Measurements from ENCODE around the gene LTBP3. TPM values are rescaled to one million over a fixed set of nuclear protein-coding genes. Genes with fewer than 3 reads are reported as not detected.

Gene LTBP3
- total and polyA plus RNA-seq, 9 of the 15 experiments (the other 6 are each of a cell fraction or from before 2014, with no cell fraction given), result 0.06 to 20.5 (median 4.8) TPM

DNA sequence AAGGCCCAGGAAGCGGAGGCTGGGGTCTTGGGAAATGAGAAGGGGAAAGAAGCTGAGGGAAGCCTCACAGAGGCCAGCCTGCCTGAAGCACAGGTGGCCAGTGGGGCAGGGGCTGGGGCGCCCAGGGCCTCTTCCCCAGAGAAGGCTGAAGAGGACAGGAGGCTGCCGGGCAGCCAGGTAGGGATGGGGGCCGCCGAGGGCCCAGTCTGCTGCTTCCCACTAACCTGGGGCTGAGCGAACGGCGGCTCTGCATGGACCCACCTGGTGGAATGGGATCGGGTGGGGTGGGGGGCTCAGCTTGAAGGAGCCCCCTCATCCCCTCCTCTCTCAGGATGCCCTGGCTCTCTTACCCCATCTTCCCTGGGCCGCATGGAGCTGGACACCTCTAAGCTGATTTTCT, 25.4 kb upstream of the LTBP3 start:
- peaks cover 79% of the 10 kb centered on the region; the same call in 2 of the 3 replicates for H3K36me3 ChIP-seq (ENCODE audit: control insufficient read depth, insufficient read depth, low read length)

More for the DNA sequence above, 25.4 kb upstream of the LTBP3 start:
- in situ Hi-C loops (cut with MboI) (no loop called here), intact Hi-C loops (cut with micrococcal nuclease) (no loop called here)
- no peak for ATAC-seq
- H3K79me2 ChIP-seq (ENCODE audit: control insufficient read depth, insufficient read depth, low read length), result peaks cover 6% of the 10 kb centered on the region
- WGBS (ENCODE audit: insufficient coverage, low coverage, missing lambda C conversion rate), result 89% methylated on average over 9 of the region's 10 CpGs
- no peak overlapping the region for H3K4me2 ChIP-seq (ENCODE audit: insufficient read depth, low read length)
- POLR2A ChIA-PET, result interaction anchor here (0.6 to 2.8 kb wide), 3 partner anchors 8 to 275 kb away, joined by 3 to 10 read pairs (median 5); partner anchors contain the start of gene EHBP1L1
- peak; percentile 66 for TF ChIP-seq RBFOX2 (IDR thresholded peaks at IDR 0.05; ENCODE audit: low read depth, low read length)
- no peak for TF ChIP-seq RBBP5 (IDR thresholded peaks at IDR 0.05; ENCODE audit: borderline replicate concordance, insufficient read depth, low read length, poor library complexity, severe bottlenecking)
- TF ChIP-seq, protein P1, sequence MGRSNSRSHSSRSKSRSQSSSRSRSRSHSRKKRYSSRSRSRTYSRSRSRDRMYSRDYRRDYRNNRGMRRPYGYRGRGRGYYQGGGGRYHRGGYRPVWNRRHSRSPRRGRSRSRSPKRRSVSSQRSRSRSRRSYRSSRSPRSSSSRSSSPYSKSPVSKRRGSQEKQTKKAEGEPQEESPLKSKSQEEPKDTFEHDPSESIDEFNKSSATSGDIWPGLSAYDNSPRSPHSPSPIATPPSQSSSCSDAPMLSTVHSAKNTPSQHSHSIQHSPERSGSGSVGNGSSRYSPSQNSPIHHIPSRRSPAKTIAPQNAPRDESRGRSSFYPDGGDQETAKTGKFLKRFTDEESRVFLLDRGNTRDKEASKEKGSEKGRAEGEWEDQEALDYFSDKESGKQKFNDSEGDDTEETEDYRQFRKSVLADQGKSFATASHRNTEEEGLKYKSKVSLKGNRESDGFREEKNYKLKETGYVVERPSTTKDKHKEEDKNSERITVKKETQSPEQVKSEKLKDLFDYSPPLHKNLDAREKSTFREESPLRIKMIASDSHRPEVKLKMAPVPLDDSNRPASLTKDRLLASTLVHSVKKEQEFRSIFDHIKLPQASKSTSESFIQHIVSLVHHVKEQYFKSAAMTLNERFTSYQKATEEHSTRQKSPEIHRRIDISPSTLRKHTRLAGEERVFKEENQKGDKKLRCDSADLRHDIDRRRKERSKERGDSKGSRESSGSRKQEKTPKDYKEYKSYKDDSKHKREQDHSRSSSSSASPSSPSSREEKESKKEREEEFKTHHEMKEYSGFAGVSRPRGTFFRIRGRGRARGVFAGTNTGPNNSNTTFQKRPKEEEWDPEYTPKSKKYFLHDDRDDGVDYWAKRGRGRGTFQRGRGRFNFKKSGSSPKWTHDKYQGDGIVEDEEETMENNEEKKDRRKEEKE (IDR thresholded peaks at IDR 0.05; ENCODE audit: borderline replicate concordance in 1 of 2, control insufficient read depth in 1 of 2, low read depth in 2 of 2, low read length in 1 of 2), result no peak
- no peak for TF ChIP-seq ZNF75A (CRISPR knock-in tag; IDR thresholded peaks at IDR 0.05)
- TF ChIP-seq POLR2G (IDR thresholded peaks at IDR 0.05; ENCODE audit: low read depth, low read length), result peak; percentile 56; the same call in 1 of the 2 replicates
- H3K4me1 ChIP-seq (replicated peaks in 1 of 2; ENCODE audit: control insufficient read depth in 2 of 2, insufficient read depth in 2 of 2, low read length in 2 of 2), result peaks cover 16 to 70% of the 10 kb centered on the region in 2 experiments
- no peak overlapping the region for H3K4me3 ChIP-seq
- no peak overlapping the region for H3K9ac ChIP-seq (ENCODE audit: insufficient read depth in 1 of 2, low read depth in 2 of 2, low read length in 2 of 2)
- H4K20me1 ChIP-seq (replicated peaks; ENCODE audit: control insufficient read depth, insufficient read depth, low read length), result 0 out of 2 replicates have a peak, but pooled peaks cover 4% of the 10 kb centered on the region
- BruUV-seq (replicated peaks), result no TSS peak
- no peak overlapping the region for H3K27ac ChIP-seq (ENCODE audit: extremely low read depth, low read depth, low read length)
- H2AFZ ChIP-seq (ENCODE audit: low read depth, low read length), result no peak overlapping the region
- DNase-seq (ENCODE audit: extremely low read depth in 1 of 4, low spot score in 3 of 4), result no peak
- no peaks in the 10 kb centered on the region for H3K9me3 ChIP-seq (replicated peaks; ENCODE audit: control insufficient read depth, insufficient read depth, low read depth, low read length)
- H3K9me1 ChIP-seq (ENCODE audit: control insufficient read depth, insufficient read depth, low read length), result peaks cover 4% of the 10 kb centered on the region
- CTCF ChIA-PET (ENCODE audit: low intra/inter-chr PET ratio), result no interaction called here
- H3K27me3 ChIP-seq (ENCODE audit: control insufficient read depth in 2 of 2, insufficient read depth in 2 of 2, low read length in 2 of 2), result no peaks in the 10 kb centered on the region
- no peak for FAIRE-seq
